Neuronal stem cell (in vitro differentiated cells): ENCODE data around the gene ARHGAP31.

Source experiments
- DNase-seq: peaks from one replicate; pipeline ENCODE4 v3.0.0-alpha.2; 2013; ENCODE audit warnings: low spot score
- H2AFZ ChIP-seq: one replicate; pipeline ENCODE4 v1.6.1; 2013; ENCODE audit warnings: mild to moderate bottlenecking, low read length, inconsistent platforms
- H2AK5ac ChIP-seq: 2 replicates; pipeline ENCODE4 v1.6.1; 2013; ENCODE audit warnings: low read depth, mild to moderate bottlenecking, inconsistent platforms, low read length, moderate library complexity, mixed read lengths
- H2BK120ac ChIP-seq: 2 replicates; pipeline ENCODE4 v1.6.1; 2013; ENCODE audit warnings: low read depth, mild to moderate bottlenecking, inconsistent platforms, low read length, moderate library complexity, mixed read lengths
- H2BK12ac ChIP-seq: one replicate; pipeline ENCODE4 v1.6.1; 2013; ENCODE audit warnings: low read length, inconsistent platforms
- H2BK15ac ChIP-seq: 2 replicates; pipeline ENCODE4 v1.6.1; 2013; ENCODE audit warnings: mild to moderate bottlenecking, low read length, inconsistent platforms, mixed read lengths
- H2BK5ac ChIP-seq: one replicate; pipeline ENCODE4 v1.6.1; 2013; ENCODE audit warnings: inconsistent platforms, mild to moderate bottlenecking, low read length, moderate library complexity
- H3K14ac ChIP-seq: one replicate; pipeline ENCODE4 v1.6.1; 2013; ENCODE audit warnings: low read length, inconsistent platforms
- H3K18ac ChIP-seq: 2 replicates; pipeline ENCODE4 v1.6.1; 2013; ENCODE audit warnings: low read length, inconsistent platforms
- H3K23ac ChIP-seq: 2 replicates; pipeline ENCODE4 v1.6.1; 2013; ENCODE audit warnings: low read depth, mild to moderate bottlenecking, mixed read lengths, low read length, inconsistent platforms; ENCODE audit not compliant: poor library complexity
- H3K27ac ChIP-seq: replicated peaks from 3 replicates; pipeline ENCODE4 v1.5.1; 2013; ENCODE audit warnings: low read length, inconsistent platforms
- H3K27me3 ChIP-seq, 3 experiments: 2 replicates each; pipeline ENCODE4 v1.6.1; 2013; ENCODE audit warnings: low read length in 3 of 3, mild to moderate bottlenecking in 2 of 3, inconsistent platforms in 1 of 3, low read depth in 1 of 3, mixed read lengths in 1 of 3, moderate library complexity in 1 of 3; ENCODE audit not compliant: control insufficient read depth in 3 of 3, insufficient read depth in 3 of 3
- H3K36me3 ChIP-seq, 2 donors: replicated peaks in 1 of 2; 2 replicates each; pipeline ENCODE4 v1.6.1; 2013; ENCODE audit warnings: low read length in 2 of 2; ENCODE audit not compliant: control insufficient read depth in 2 of 2, insufficient read depth in 2 of 2
- H3K4ac ChIP-seq: 2 replicates; pipeline ENCODE4 v1.6.1; 2013; ENCODE audit warnings: inconsistent platforms, mild to moderate bottlenecking, low read length, moderate library complexity
- H3K4me1 ChIP-seq, 2 donors: 1 replicate in 1 of 2; 2 replicates in 1 of 2; pipeline ENCODE4 v1.6.1; 2013; ENCODE audit warnings: low read length in 2 of 2, low read depth in 1 of 2; ENCODE audit not compliant: control insufficient read depth in 2 of 2, insufficient read depth in 1 of 2
- H3K4me2 ChIP-seq: one replicate; pipeline ENCODE4 v1.6.1; 2013; ENCODE audit warnings: mild to moderate bottlenecking, low read length, inconsistent platforms; ENCODE audit not compliant: insufficient read depth, poor library complexity, severe bottlenecking
- H3K4me3 ChIP-seq, 2 donors: 2 replicates each; pipeline ENCODE4 v1.5.1; 2013; ENCODE audit warnings: low read length in 2 of 2, mild to moderate bottlenecking in 2 of 2, inconsistent platforms in 1 of 2, moderate library complexity in 1 of 2
- H3K79me1 ChIP-seq: one replicate; pipeline ENCODE4 v1.6.1; 2013; ENCODE audit warnings: low read depth, mild to moderate bottlenecking, inconsistent platforms, low read length, moderate library complexity
- H3K9ac ChIP-seq: one replicate; pipeline ENCODE4 v1.6.1; 2013; ENCODE audit warnings: mild to moderate bottlenecking, low read depth, low read length, inconsistent platforms; ENCODE audit not compliant: poor library complexity
- H3K9me3 ChIP-seq, 2 donors: replicated peaks in 1 of 2; 2 replicates each; pipeline versions ENCODE3 to v1.6.1; 2013; ENCODE audit warnings: low read length in 2 of 2, mild to moderate bottlenecking in 2 of 2, inconsistent platforms in 1 of 2, low read depth in 1 of 2, mixed read lengths in 1 of 2, moderate library complexity in 1 of 2; ENCODE audit not compliant: control insufficient read depth in 2 of 2, insufficient read depth in 1 of 2
- H4K8ac ChIP-seq: one replicate; pipeline ENCODE4 v1.6.1; 2013; ENCODE audit warnings: low read depth, mild to moderate bottlenecking, inconsistent platforms, low read length, moderate library complexity
- H4K91ac ChIP-seq: one replicate; pipeline ENCODE4 v1.6.1; 2013; ENCODE audit warnings: low read length, low read depth, mild to moderate bottlenecking, inconsistent platforms; ENCODE audit not compliant: poor library complexity
- WGBS, 2 donors: extraction: QIAGEN DNeasy Blood & Tissue Kit; methylation state at CpG; one replicate each; pipeline ENCODE4 v1.1.7; 2013; ENCODE audit warnings: missing lambda C conversion rate in 2 of 2, mixed read lengths in 1 of 2; ENCODE audit not compliant: insufficient read length in 2 of 2, insufficient replicate concordance in 1 of 2; ENCODE audit errors: extremely low coverage in 2 of 2; 5-methylcytosine and 5-hydroxymethylcytosine counted together

The ARHGAP31 gene

DNA sequence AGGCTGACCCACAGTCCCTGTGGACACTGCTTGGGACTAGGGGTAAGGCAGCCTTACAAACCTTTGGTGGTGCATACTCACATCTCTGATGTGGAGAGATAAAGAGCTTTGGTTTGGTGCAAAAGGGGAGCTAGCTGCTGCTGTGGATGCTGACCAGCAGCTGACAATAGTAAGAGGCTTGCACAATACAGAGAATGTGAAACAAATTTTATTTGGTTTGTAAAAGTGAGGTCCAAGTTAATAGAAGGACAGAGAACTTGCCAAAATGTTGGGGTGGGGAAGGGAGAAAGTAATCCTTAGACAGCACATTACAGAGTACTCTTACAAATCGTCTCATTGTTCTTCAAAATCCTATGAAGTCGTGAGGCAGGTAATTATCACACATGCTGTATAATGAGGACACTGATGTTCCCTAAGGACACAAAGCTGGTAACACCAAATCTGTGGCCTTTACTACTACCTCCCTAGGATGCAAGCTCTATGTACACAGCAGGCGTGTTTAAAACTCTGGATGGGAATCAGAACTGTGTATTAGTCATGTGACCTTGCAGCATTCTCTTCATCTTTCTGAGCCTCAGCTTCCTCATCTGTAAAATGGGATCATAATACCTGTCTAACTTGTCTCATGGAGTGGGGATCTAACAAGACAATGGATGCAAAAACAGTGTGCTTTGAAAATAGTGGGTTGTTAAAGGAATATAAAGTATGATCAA lies 21.6 kb downstream of the ARHGAP31 start:
- Histone ChIP-seq H3K27ac (no peak overlapping the region), H2BK15ac (no peak overlapping the region), H3K9ac (no peak overlapping the region), H3K4me1 (no peaks in the 10 kb centered on the region), H3K79me1 (no peaks in the 10 kb centered on the region), H2BK120ac (no peak overlapping the region), H2AFZ (peak overlapping the region; percentile 18), H3K4ac (no peak overlapping the region), H3K18ac (peak overlapping the region; percentile 31), H3K4me2 (no peak overlapping the region), H3K9me3 (no peaks in the 10 kb centered on the region), H2AK5ac (no peak overlapping the region), H4K91ac (no peak overlapping the region), H3K27me3 (no peaks in the 10 kb centered on the region), H2BK12ac (peak overlapping the region; percentile 65), H2BK5ac (no peak overlapping the region), H4K8ac (no peak overlapping the region), H3K4me3 (no peak overlapping the region), H3K23ac (no peak overlapping the region), H3K14ac (no peak overlapping the region), H3K36me3 (no peaks in the 10 kb centered on the region)
- WGBS, 2 donors, result no CpG with 5 or more reads among the region's 3 CpGs
- DNase-seq, result no peak

DNA sequence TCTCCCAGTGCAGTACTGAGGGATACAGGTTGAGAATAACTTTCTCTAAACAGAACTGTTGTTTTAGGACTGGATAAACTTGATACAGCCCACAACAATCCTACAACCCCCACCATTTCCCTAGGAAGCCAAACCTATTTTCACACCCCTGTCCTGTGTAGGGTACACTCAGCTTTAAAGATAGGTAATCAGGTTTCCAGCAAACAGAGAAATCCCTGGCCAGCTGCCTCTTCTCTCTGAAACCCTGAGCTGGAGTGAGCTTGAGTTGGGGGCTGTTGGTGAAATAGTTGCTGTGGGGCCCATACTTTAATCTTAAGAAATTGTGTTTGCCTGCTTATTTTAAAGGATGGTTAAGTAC lies 22.1 kb downstream of the ARHGAP31 start:
- H2AK5ac ChIP-seq, result no peak overlapping the region
- H2BK120ac ChIP-seq, result no peak overlapping the region
- no peak overlapping the region for H2BK15ac ChIP-seq
- no peak overlapping the region for H3K4me2 ChIP-seq
- no peak overlapping the region for H2BK12ac ChIP-seq
- no peak for DNase-seq
- no peak overlapping the region for H4K8ac ChIP-seq
- no peak overlapping the region for H3K14ac ChIP-seq
- no peak overlapping the region for H3K9ac ChIP-seq
- no peaks in the 10 kb centered on the region for H3K4me1 ChIP-seq
- H3K4ac ChIP-seq, result no peak overlapping the region
- no peak overlapping the region for H4K91ac ChIP-seq
- H3K79me1 ChIP-seq, result no peaks in the 10 kb centered on the region
- H3K9me3 ChIP-seq, result no peaks in the 10 kb centered on the region
- H3K27ac ChIP-seq, result no peak overlapping the region
- no peak overlapping the region for H2AFZ ChIP-seq
- H3K23ac ChIP-seq, result no peak overlapping the region
- H3K27me3 ChIP-seq, result no peaks in the 10 kb centered on the region
- H3K18ac ChIP-seq, result no peak overlapping the region
- no peak overlapping the region for H2BK5ac ChIP-seq
- no peak overlapping the region for H3K4me3 ChIP-seq
- H3K36me3 ChIP-seq, result no peaks in the 10 kb centered on the region

DNA sequence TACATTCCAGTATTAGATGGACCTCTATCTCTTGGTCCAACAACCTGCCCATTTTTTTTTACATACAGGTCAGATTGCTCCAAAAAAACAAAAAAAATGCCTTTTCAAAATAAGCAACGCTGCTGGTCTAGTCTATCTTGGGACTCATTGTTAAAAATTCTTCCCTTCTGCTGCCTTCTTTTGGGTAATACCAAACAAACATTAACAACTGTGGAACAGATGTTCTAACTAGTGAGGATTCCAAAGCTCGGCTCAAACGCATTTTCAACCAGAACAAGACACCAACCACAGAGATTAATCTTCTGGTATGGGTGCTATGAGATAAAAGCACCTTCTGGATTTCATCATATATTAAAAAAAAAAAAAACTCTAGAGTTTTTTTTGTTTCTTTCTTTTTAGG lies 24.7 kb downstream of the ARHGAP31 start:
- no peak overlapping the region for H3K27ac ChIP-seq
- H3K4me3 ChIP-seq, result no peak overlapping the region
- no peak overlapping the region for H2BK12ac ChIP-seq
- H3K9ac ChIP-seq, result no peak overlapping the region
- no peak overlapping the region for H3K18ac ChIP-seq
- H3K79me1 ChIP-seq, result no peaks in the 10 kb centered on the region
- H3K4me1 ChIP-seq, result peaks cover 3 to 6% of the 10 kb centered on the region in 2 donors
- no peak overlapping the region for H3K23ac ChIP-seq
- H2AK5ac ChIP-seq, result no peak overlapping the region
- peaks cover 0 to 11% (median 0%) of the 10 kb centered on the region in 3 experiments for H3K27me3 ChIP-seq
- no peak overlapping the region for H2BK15ac ChIP-seq
- H3K9me3 ChIP-seq, result no peaks in the 10 kb centered on the region
- no peak overlapping the region for H3K4me2 ChIP-seq
- H3K4ac ChIP-seq, result no peak overlapping the region
- WGBS, 2 donors, result no CpG with 5 or more reads among the region's 3 CpGs
- no peak for DNase-seq
- no peak overlapping the region for H2AFZ ChIP-seq
- no peaks in the 10 kb centered on the region for H3K36me3 ChIP-seq
- H4K8ac ChIP-seq, result no peak overlapping the region
- H2BK5ac ChIP-seq, result no peak overlapping the region
- no peak overlapping the region for H4K91ac ChIP-seq
- H3K14ac ChIP-seq, result no peak overlapping the region
- H2BK120ac ChIP-seq, result no peak overlapping the region

DNA sequence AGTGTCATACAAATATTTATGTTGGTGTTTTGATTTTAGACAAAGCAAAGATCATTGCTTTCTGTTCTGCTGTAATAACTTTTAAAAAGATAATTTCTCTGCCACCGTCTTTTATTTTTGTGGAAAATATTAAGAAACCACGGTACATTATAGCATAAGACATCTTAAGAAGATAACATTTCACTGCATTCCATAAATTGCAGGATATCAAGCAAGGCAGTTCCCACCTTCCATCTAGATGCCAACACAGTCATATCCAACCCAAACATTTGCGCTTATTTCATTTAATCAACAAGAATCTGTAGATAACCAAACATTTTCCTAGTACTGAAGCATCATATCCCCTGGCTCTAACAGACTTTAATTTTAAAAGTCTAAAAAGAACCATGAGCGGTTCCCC lies 25.1 kb downstream of the ARHGAP31 start:
- Histone ChIP-seq H4K8ac (no peak overlapping the region), H3K79me1 (no peaks in the 10 kb centered on the region), H2AK5ac (no peak overlapping the region), H3K27ac (no peak overlapping the region), H3K9me3 (no peaks in the 10 kb centered on the region), H3K18ac (no peak overlapping the region), H2BK5ac (no peak overlapping the region), H3K14ac (no peak overlapping the region), H3K4me1 (peaks cover 3 to 6% of the 10 kb centered on the region in 2 donors), H2AFZ (no peak overlapping the region), H3K9ac (no peak overlapping the region), H3K23ac (no peak overlapping the region), H2BK12ac (no peak overlapping the region), H2BK120ac (no peak overlapping the region), H3K27me3 (peaks cover 0 to 13% (median 0%) of the 10 kb centered on the region in 3 experiments), H4K91ac (no peak overlapping the region), H3K4ac (no peak overlapping the region), H3K4me2 (no peak overlapping the region), H3K4me3 (no peak overlapping the region), H3K36me3 (no peaks in the 10 kb centered on the region), H2BK15ac (no peak overlapping the region)
- no peak for DNase-seq
- no CpG with 5 or more reads among the region's 4 CpGs for WGBS, 2 donors
